ENCODE measurements around the gene CYP3A4.
"Not testable (repeated sequence)": the region's sequence is repeated elsewhere in the genome, so short reads cannot be mapped to it uniquely, and the experiment has no call there.

The CYP3A4 gene

GRCh38 chr7:99737726-99738125, 46.3 kb downstream of the CYP3A4 start:
- TF ChIP-seq ZFP3 (CRISPR knock-in tag; IDR thresholded peaks at IDR 0.05) = no peak
- TF ChIP-seq PPARA (CRISPR knock-in tag; IDR thresholded peaks at IDR 0.05; ENCODE audit: borderline replicate concordance) = no peak
- ATAC-seq = no peak

GRCh38 chr7:99736667-99737066, 47.3 kb downstream of the CYP3A4 start:
- ATAC-seq = not testable (repeated sequence)

DNA sequence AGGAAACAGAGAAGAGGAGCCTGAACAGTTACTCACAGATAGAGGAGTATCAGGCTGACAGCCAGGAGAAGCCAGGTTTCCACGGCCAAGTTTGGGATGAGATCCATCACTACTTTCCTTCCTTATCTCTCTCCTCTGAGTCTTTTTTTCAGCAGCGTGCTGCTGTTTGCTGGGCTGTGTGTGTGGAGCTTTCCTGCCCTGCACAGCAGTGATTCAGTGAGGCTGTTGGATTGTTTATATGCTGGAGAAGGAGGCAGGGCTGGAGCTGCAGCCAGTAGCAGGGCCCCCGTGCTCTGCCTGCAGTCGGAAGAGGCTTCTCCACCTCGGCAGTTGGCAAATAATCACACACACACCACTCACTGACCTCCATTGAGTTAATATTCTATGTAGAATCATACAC, 49.0 kb downstream of the CYP3A4 start, which contains the start of gene CYP3A7:
Gene CYP3A7, minus strand, starts transcription at position 210 of the 400 bp plus-strand sequence. Its CDS starts 103 bp downstream, at position 107.
- TF ChIP-seq PATZ1 (CRISPR knock-in tag; IDR thresholded peaks at IDR 0.05; ENCODE audit: borderline replicate concordance) (no peak), ZFP3 (CRISPR knock-in tag; IDR thresholded peaks at IDR 0.05) (no peak), ZFP30 (CRISPR knock-in tag; IDR thresholded peaks at IDR 0.05) (no peak), CSRNP3 (CRISPR knock-in tag; IDR thresholded peaks at IDR 0.05) (no peak), ZNF565 (CRISPR knock-in tag; conservative IDR thresholded peaks at IDR 0.05; ENCODE audit: low read depth) (no peak), TCF4 (CRISPR knock-in tag; IDR thresholded peaks at IDR 0.05; ENCODE audit: borderline replicate concordance) (no peak), PPARA (CRISPR knock-in tag; IDR thresholded peaks at IDR 0.05; ENCODE audit: borderline replicate concordance) (no peak)
- ATAC-seq = no peak

GRCh38 chr7:99733448-99733847, 50.5 kb downstream of the CYP3A4 start:
- TF ChIP-seq RARB (CRISPR knock-in tag; IDR thresholded peaks at IDR 0.05) = no peak
- TF ChIP-seq POU6F1 (CRISPR knock-in tag; IDR thresholded peaks at IDR 0.05; ENCODE audit: borderline replicate concordance, low read depth) = no peak
- no peak for TF ChIP-seq CSRNP3 (CRISPR knock-in tag; IDR thresholded peaks at IDR 0.05)
- no peak for TF ChIP-seq ZFP30 (CRISPR knock-in tag; IDR thresholded peaks at IDR 0.05)
- no peak for TF ChIP-seq CREB5 (CRISPR knock-in tag; IDR thresholded peaks at IDR 0.05; ENCODE audit: low read depth)
- no peak for TF ChIP-seq ISL1 (CRISPR knock-in tag; IDR thresholded peaks at IDR 0.05)
- no peak for TF ChIP-seq ZNF8 (CRISPR knock-in tag; IDR thresholded peaks at IDR 0.05)
- no peak for TF ChIP-seq TOX (CRISPR knock-in tag; IDR thresholded peaks at IDR 0.05; ENCODE audit: borderline replicate concordance)
- TF ChIP-seq ZFP3 (CRISPR knock-in tag; IDR thresholded peaks at IDR 0.05) = no peak
- no peak for TF ChIP-seq ARNTL (CRISPR knock-in tag; IDR thresholded peaks at IDR 0.05; ENCODE audit: borderline replicate concordance, low read depth)
- no peak for TF ChIP-seq SNAI2 (CRISPR knock-in tag; IDR thresholded peaks at IDR 0.05)
- TF ChIP-seq TCF4 (CRISPR knock-in tag; IDR thresholded peaks at IDR 0.05; ENCODE audit: borderline replicate concordance) = no peak
- no peak for ATAC-seq

GRCh38 chr7:99733003-99733402, 51.0 kb downstream of the CYP3A4 start:
- no peak for ATAC-seq
- TF ChIP-seq ZC3H10 (CRISPR knock-in tag; IDR thresholded peaks at IDR 0.05) (no peak), ARNTL (CRISPR knock-in tag; IDR thresholded peaks at IDR 0.05; ENCODE audit: borderline replicate concordance, low read depth) (no peak), ZFP30 (CRISPR knock-in tag; IDR thresholded peaks at IDR 0.05) (no peak), TCF4 (CRISPR knock-in tag; IDR thresholded peaks at IDR 0.05; ENCODE audit: borderline replicate concordance) (no peak), ZNF8 (CRISPR knock-in tag; IDR thresholded peaks at IDR 0.05) (no peak), ESRRG (CRISPR knock-in tag; IDR thresholded peaks at IDR 0.05) (no peak), BACH2 (CRISPR knock-in tag; IDR thresholded peaks at IDR 0.05; ENCODE audit: borderline replicate concordance) (no peak), CREB5 (CRISPR knock-in tag; IDR thresholded peaks at IDR 0.05; ENCODE audit: low read depth) (no peak), RARB (CRISPR knock-in tag; IDR thresholded peaks at IDR 0.05) (no peak), TOX (CRISPR knock-in tag; IDR thresholded peaks at IDR 0.05; ENCODE audit: borderline replicate concordance) (no peak), CSRNP3 (CRISPR knock-in tag; IDR thresholded peaks at IDR 0.05) (no peak), ZNF565 (CRISPR knock-in tag; conservative IDR thresholded peaks at IDR 0.05; ENCODE audit: low read depth) (no peak), SNAI2 (CRISPR knock-in tag; IDR thresholded peaks at IDR 0.05) (no peak), ISL1 (CRISPR knock-in tag; IDR thresholded peaks at IDR 0.05) (no peak)

All from SK-N-SH treated with all-trans-retinoic acid at 6 μM for 48 hours (cell line).